Measurements from ENCODE around the gene B4GALNT3. TPM values are rescaled to one million over a fixed set of nuclear protein-coding genes. Genes with fewer than 3 reads are reported as not detected.

The B4GALNT3 gene
- total RNA-seq, 1 experiment from 2014 or later = 3.3 TPM

DNA sequence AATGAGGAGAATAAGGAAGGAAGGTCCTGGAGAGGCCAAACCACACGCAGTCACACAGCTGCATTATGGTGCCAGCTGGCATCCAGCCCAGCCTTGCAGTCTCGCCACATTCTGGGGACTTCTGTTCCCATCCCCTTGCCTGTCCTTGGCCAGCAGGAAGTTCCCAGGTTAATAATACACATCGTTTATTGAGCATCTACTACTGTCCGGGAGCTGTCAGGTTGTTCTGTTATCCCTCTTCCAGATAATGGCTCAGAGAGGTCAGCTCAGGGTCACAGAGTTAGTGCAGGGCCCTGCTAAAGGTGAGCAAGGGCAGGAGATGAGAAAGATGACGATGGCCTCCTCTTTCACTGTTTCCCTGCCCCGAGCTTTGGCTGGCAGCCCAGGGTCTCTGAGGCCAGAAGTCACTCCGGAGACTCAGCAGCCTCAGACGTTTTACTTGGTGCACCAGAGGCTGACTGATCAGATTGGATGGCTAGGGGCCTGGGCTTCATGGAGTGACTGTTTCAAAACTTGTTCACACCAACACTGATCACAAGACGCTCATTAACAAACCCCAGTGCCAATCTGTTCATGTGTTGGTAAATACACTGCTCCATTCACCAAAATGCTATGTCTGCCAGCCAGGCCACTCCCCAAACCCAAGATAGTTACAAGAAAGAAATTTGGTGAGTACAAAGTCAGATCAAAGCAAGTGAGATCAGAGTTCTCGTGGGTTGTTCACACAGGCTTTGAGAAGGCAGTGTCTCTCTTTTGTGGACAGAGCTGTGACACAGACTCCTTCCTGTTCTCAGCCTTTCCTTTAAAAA is 79.2 kb downstream of the B4GALNT3 start:
- DNase-seq (ENCODE audit: low spot score) = peak; percentile 94

- no peak for DNase-seq (ENCODE audit: low spot score)
These were observed 80.0 kb downstream of the B4GALNT3 start for GRCh38 chr12:539540-540310.

DNA sequence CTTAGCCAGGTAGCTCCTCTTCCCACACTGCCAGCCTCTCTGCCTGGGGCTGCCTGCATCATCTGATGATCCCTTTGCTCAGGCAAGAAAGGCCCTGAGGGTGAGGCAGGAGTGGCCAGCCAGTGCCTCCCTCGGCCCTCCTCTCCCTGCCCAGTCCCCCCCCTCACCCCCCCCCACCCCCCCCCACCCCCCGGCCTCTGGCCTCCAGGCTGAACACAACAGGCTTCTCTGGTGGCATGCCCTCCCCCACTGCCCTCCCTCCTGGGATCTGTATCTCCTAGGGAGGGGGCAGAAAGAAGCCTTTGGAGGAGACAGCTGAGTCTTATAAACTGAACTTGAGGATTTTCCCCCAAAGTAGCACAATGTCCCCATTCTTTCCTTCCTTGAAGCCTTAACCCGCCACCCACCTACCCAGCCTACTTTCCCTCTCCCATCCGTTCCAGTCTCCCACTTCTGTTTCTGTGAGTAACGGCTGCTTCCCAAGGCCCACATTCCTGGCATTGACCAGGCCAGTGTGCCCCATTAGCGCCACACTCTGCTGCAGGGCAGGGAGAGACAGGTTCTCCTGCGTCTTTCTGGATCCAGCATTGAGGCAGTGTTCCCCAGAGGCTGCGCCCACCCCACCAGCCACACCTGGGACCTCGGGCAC is 82.1 kb downstream of the B4GALNT3 start:
- DNase-seq (ENCODE audit: low spot score) = no peak

DNA sequence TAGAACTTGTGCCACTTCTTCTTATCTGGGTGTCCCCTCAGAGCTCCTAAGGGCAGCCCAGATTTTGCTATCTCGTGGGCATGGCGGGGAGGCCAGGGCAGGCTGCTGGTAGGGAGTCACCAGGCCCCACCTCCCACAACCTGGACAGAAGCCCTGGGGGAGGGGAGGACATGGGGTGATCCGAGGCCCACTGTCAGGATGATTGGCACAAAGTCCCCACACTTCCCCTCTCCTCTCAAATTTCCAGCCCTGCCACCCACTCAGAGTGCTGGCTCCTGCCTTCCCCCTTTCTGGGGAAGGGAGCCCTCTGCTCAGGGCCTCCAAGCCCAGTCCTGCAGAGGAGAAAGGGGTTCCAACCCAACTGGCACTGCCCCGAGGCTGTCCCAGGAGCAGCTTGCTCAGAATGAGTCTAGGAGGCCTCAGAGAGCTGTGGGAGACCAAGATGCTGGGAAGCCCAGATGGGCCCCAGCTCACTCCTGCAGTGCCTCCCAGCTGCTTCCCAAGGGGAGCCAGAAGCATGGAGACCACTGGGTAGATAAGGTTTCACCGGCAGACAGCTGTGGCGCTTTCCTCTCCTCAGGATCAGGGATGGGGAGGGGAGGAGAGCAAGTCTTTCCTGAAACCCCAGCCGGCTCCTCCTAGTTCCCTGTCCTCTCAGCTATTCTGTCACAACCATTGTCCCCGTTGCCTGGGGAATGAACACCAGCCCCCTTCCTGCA is 82.8 kb downstream of the B4GALNT3 start:
- no peak for DNase-seq (ENCODE audit: low spot score)

GRCh38 chr12:543114-543451 is 83.3 kb downstream of the B4GALNT3 start:
- no peak for DNase-seq (ENCODE audit: low spot score)

- no peak for DNase-seq (ENCODE audit: low spot score)
These were observed 84.4 kb downstream of the B4GALNT3 start for GRCh38 chr12:544142-544541.

DNA sequence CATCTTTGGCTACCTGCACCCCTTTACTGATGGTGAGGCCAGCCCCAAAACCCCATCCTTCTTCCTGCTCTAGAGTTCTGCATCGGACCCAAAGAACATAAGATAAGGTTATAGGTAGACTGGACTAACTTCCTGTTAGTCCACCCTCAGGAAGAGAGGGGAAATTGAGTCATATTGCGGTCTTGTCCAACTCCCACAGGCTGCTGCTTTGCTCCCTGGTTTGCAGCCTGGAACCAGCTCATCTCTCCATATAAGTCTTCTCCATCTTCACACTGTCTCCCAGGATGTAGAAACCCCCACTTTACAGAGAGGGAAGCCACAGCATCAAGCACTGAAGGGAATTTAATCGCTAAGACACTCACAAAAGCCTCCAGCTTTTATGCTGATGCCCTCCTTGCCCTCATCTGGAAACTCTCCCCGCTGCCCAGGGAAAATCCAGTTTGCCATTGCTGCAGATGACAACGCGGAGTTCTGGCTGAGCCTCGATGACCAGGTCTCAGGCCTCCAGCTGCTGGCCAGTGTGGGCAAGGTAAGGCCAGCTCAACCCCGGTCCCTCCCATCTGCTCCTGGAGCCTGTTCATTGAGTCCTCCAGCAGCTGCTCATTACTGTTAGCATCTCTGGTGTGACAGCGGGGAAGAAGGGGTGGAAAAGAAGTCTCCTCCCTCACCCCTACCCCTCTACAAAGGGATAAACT is 85.3 kb downstream of the B4GALNT3 start:
- DNase-seq (ENCODE audit: low spot score) = no peak

- no peak for DNase-seq (ENCODE audit: low spot score)
These were observed 86.1 kb downstream of the B4GALNT3 start for GRCh38 chr12:545835-546234.

DNA sequence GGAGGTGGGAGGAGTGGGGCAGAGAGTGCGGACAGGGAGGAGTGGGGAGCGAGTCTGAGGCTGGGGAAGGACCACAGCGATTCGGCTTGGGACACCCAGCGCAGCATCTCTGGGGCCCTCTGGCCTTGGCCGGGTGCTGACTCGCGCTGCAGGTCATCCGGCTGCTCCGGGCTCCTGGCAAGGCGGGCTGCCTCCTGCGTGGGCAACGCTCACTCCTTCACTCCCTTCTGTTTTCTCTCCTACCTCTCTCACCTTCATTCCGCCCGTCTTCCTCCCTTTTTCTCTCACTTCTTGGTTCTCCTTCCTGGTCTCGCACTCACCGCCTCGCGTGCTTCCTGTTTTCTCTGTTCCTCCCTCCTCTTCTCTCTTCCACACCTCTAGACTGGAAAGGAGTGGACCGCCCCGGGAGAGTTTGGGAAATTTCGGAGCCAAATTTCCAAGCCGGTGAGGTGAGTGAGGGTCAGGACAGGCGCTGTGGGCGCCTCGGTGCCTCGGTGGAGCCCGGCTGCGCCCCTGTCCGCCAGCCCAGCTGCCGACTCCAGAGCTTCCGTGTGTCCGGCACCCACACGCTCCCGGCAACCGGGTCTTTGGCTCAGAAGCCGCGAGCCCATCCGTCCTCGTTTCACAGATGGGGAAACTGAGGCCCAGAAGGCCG is 86.7 kb downstream of the B4GALNT3 start:
- DNase-seq (ENCODE audit: low spot score) = no peak

- peak; percentile 59 for DNase-seq (ENCODE audit: low spot score)
These were observed 87.4 kb downstream of the B4GALNT3 start for GRCh38 chr12:546920-547845.

GRCh38 chr12:547883-548470 is 88.2 kb downstream of the B4GALNT3 start:
- no peak for DNase-seq (ENCODE audit: low spot score)

GRCh38 chr12:549476-550082 is 89.8 kb downstream of the B4GALNT3 start:
- no peak for DNase-seq (ENCODE audit: low spot score)

- no peak for DNase-seq (ENCODE audit: low spot score)
These were observed 90.9 kb downstream of the B4GALNT3 start for GRCh38 chr12:550473-551260.

DNA sequence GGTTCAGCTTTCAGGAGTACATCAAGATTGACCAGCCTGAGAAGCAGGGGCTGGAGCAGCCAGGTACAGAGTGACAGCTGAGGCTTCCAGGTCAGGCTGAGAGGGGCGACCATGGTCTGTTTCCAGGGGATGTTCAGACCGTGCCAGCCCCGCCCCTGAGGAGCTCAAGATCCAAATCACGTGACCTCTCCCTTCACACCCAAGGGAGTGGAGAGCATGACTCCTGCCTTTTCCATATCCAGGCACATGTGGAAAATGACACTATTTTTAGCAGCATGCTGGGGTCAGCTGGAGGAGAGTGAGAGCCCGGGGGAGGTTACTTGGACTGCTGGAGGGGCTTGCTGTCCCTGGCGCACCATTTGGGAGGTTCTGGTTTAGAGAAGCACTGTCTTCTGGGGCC is 92.7 kb downstream of the B4GALNT3 start:
- DNase-seq (ENCODE audit: low spot score) = no peak

GRCh38 chr12:553216-554000 is 93.7 kb downstream of the B4GALNT3 start:
- no peak for DNase-seq (ENCODE audit: low spot score)

- no peak for DNase-seq (ENCODE audit: low spot score)
These were observed 94.2 kb downstream of the B4GALNT3 start for GRCh38 chr12:554001-554285.

GRCh38 chr12:556498-556897 is 96.8 kb downstream of the B4GALNT3 start:
- no peak for DNase-seq (ENCODE audit: low spot score)

DNA sequence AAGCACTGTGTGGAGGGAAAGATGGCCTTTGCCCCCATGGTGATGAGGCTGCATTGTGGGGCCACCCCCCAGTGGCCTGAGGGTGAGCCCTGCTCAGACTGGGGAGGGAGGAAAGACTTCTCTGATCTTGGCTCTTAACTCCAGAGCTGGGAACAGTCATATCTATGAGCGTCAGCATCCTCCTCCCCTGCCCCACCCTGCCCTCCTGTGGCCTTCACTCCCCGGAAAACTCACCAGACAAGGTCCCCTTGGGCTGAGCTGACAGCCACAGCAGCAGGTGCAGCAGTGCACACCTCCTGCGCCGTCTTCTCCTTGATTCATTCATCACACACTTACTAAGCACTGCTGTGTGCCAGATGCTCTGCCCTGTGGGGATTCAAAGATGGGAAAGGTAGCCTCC is 98.8 kb downstream of the B4GALNT3 start:
- DNase-seq (ENCODE audit: low spot score) = no peak
